HG03045 (cell line): ENCODE measurements around the gene TAS1R3.
"Not testable (repeated sequence)": the region's sequence is repeated elsewhere in the genome, so short reads cannot be mapped to it uniquely, and the experiment has no call there.

Source experiments
- ATAC-seq: cut with Tn5 transposase; IDR thresholded peaks from one replicate; pipeline ENCODE4 v1.9.1; 2021; ENCODE audit warnings: mild to moderate bottlenecking, moderate library complexity; ENCODE audit not compliant: unreplicated experiment

Gene TAS1R3

DNA sequence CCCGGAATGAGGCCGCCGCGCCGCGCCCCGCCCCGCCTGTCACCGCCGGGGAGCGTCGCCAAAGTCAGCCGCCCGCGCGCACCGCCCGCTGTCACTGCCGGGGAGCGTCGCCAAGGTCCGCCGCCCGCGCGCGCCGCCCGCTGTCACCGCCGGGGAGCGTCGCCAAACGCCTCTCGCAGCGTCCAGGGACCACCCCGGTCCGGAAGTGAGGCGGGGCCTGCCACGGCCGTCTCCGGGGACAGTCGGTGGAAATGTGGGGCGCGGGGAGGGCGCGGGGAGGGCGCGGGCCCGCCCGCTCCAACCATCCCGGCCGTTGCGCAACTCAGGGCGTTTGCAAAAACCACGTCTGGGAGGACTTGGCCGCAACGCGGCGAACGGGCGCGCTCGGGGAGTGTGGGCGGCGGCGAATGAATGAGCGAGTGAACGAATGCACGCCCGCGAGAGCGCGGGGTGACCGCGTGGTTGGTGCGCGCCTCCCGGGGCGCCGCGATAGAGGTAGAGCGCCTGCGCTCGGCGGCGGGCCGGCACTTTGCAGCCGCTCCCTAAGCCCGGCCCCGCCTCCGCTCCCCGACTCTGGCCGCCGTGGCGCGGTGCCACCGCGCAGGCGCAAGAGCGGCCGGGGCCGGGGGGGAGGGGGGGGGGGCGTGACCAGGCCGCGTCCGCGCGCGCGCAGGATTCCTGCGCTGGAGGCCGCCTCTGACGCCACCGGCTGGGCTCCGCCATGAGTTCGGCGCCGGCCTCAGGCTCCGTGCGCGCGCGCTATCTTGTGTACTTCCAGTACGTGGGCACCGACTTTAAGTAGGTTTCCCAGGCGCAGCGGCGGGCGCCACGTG lies 22.9 kb upstream of the TAS1R3 start, which contains the start of the genes ACAP3 and PUSL1:
Gene ACAP3 (minus strand): TSS at position 8 of the 833 bp plus-strand sequence. CDS start 115 bp downstream, outside the sequence.
Gene PUSL1 (plus strand): TSS at position 675 of the 833 bp plus-strand sequence. CDS start 47 bp downstream, at position 722.
- ATAC-seq, result peak; percentile 47

DNA sequence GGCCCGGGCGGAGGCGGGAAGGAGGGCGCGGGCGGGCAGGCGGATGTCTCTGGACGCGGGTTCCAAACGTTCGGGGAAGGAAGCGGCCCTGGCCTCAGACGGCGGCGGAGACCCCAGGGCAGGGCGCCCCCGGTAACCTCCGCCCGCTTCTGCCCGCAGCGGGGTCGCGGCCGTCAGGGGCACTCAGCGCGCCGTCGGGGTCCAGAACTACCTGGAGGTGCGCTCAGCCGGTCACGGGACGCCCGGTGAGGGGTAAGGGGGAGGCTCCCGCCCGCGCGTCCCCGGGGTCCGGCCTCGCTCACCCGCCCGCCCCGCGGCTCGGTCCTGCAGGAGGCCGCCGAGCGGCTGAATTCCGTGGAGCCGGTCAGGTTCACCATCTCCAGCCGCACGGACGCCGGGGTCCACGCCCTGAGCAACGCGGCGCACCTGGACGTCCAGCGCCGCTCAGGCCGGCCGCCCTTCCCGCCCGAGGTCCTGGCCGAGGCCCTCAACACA lies 22.3 kb upstream of the TAS1R3 start:
- no peak for ATAC-seq

DNA sequence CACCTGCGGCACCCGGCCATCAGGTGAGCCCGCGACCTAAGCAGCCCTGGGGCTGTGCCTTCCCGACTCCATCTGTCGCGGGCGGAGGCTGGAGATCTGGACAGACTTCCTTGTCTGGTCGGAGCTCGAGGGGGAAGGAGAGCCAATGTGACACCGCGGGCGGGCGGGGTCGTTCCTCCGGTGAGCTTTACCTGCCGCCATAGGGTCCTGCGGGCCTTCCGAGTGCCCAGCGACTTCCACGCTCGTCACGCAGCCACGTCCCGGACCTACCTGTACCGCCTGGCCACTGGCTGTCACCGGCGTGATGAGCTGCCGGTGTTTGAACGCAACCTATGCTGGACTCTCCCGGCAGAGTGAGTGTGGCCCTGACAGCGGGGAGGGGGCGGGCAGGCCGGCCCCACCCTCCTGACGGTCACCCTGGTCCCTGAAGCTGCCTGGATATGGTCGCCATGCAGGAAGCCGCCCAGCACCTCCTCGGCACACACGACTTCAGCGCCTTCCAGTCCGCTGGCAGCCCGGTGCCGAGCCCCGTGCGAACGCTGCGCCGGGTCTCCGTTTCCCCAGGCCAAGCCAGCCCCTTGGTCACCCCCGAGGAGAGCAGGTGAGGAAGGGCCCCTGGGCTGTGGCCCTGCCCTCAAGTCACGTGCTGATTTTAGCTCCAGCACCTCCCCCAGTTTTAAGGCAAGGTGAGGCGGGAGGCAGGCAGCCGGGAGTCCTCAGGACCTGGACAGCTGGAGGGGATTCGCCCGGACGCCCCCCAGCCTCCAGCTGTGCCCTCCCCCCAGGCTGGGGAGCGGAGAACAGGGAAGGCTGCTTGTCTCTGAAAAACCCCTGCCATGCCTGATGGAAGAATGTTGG lies 21.6 kb upstream of the TAS1R3 start:
- ATAC-seq, result no peak

DNA sequence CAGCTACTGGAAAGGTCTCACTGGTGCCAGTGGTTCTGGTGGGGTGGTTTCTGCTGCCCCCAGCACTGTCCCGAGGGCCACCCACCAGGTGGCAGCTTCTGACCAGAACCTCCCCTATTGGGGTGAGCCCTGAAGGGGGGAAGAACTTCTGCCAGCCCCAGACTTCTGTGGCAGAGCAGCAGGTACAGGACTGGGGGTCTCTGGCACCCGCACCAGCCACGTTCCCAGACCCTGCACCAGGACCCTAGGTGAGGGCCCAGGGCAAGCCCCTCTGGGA lies 21.0 kb upstream of the TAS1R3 start:
- ATAC-seq, result no peak

DNA sequence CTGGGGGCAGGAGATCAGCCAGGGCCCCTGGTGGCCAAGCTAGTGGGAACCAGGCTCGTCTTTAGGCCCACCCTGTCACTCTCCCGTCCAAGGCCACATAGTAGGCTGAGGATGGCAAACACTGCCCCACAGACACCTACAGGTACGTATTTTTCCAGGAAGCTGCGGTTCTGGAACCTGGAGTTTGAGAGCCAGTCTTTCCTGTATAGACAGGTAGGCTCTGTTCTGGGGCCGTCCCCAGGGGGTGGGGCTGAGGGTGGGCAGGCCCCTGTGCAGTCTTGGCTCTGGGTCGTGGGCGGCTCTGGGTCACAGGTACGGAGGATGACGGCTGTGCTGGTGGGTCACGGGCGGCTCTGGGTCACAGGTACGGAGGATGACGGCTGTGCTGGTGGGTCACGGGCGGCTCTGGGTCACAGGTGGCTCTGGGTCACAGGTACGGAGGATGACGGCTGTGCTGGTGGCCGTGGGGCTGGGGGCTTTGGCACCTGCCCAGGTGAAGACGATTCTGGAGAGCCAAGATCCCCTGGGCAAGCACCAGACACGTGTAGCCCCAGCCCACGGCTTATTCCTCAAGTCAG lies 20.5 kb upstream of the TAS1R3 start:
- ATAC-seq, result no peak

DNA sequence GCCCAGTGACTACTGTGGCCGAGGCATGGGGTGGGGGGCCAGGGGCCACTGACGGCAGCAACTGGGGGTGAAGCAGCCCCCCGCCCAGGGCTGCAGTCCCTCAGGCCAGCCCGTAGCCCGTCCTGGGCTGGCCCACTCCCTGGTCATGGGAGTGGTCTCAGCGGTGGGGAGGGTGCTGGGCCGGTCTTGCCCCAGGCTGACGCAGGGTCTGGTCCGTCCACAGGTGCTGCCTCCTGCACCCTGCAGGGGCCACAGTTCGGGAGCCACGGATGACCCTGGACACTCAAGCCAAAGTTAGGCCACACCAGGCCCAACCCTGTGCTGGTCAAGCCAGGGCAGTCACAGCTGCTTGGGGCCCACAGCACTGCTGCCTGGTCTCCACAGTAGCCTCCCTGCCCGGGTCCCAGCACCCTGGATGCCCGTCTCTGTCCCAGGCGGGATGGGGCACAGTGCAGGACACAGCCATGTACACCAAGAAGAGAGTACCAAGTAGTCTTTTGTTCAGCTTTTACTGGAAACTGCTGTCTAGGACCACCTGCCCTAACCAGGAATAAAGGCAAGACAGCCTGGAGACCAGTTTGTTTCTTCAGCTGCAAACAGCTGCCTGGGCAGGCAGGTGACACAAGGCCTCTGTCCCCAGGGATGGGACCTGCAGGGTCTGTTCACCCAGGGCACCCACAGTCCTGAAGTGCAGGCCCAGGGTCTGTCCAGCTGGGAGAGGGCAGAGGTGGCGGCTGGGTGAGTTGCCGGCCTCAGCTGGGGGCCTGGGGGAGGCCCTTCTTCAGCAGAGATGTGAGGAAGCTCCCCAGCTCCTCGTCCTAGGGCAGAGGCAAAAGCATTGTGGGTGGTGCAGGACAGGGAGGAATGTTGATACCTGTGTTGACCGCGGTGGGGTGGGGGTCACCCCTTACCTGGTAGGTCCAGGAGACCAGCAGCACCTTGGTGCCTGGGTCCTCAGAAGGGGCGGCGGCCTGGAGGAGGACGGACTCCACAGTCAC lies 19.7 kb upstream of the TAS1R3 start:
- ATAC-seq, result no peak

DNA sequence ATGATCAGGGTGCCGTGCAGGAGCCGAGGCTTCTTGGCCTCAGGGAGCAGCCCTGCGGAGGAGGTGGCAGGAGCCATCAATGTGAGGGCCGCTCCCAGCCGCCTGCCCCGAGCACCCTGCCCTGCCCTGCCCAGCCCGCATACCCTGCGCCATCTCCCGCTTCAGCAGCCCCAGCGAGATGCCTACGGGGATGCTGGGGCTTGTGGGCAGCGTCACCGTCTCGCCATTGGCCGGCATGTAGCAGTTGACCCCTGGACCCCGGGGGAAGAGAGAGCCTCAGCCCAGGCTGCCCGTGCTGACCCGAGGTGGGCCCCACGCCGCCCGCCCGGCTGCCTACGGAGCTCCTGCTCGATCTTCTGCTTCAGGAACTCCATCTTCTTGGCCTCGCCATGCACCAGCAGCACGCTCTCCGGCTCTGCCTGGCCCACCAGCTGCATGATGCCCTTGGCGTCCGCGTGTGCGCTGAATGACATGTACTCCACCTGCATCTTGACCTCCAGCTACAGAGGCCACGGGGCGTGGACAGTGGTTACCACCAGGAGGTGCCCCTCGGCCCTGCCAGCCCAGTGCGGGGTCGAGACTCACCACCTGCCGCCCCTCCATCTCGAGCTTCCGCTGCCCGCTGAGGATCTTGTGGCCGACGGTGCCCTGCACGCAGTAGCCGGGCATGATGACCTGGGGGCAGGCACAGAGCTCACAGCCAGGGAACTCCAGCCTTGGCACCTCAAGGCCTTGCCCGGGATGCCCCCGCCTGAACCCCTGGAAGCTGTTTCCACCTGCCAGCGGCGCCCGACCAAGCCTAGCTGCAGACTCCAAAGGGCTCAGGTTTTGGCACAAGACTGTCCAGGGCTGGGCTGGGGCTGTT lies 18.4 kb upstream of the TAS1R3 start:
- no peak for ATAC-seq

DNA sequence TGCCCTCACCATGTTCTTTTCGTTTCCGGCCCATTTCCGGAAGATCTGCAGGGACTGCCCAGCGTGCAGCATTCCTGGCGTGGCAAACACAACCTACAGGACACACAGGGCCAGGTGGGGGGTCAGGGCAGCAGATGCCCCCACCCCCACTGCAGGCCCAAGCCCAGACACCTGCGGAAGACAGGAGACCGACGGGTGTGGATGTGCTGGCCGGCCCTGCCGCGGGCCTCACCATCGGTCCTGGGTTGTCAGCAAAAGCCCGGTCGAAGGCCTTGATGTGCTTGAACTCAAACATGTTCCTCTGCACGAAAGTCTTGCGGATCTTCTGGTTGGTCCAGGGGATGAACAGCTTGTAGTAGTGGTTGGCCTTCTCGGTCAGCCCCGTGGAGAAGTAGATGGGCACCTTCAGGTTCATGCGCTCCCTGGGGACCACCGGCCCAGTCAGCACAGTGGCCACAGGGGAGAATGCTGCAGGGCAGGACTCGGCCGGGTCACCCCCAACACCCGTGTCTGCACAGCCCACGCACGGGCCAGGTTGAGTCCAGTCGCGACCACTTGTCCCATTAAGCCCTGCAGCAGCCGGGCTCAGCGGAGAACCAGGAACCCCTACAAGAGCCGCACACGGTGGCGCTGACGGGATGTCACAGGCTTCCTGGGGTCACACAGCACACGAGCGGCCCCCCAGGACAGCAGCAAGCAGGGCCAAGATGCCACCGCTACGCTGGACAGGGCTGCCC lies 17.4 kb upstream of the TAS1R3 start:
- no peak for ATAC-seq

DNA sequence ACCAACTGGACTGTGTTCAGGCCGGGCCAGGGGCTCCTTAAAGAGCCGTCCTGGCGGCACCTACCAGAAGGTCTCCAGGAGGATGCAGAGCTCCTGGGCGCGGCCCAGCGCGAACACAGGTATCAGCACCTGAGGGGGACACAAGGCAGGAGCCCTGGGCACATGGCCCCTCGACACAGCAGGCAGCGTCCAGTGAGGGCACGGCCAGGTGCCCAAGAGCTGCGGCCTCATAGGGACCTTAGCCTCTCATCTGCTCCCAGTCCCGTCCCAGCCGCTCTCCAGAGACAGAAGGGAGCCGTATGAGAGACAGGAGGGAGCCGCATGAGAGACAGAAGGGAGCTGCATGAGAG lies 16.9 kb upstream of the TAS1R3 start:
- ATAC-seq, result no peak

DNA sequence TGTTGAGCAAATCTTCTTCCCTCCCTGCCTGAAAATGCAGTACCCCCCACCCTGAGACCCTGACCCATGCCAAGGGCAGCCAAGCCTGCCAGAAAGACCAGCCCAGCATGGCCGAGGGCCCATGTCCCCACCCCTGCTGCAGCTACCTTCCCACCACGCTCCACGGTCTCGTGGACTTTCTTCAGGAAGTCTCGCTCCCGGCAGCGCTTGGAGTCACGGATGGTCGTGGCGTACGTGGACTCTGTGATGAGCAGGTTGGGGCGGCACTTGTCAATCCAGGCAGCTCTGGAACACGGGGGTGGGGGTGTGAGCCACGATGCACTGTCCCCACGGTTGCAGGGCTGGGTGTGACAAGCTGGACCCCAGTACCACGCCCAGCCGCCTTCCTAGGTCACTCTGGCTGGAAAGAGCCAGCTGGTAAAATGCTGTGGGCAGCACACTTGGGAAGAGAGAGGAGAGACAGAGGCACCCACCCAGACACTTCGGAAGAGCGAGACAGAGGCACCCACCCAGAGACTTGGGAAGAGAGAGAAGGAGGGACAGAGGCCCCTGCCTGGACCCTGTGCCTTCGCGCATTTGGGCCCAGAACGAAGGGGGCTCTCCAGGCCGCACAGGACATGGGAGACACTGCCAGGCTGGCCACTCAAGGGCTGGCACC lies 16.3 kb upstream of the TAS1R3 start:
- no peak for ATAC-seq

DNA sequence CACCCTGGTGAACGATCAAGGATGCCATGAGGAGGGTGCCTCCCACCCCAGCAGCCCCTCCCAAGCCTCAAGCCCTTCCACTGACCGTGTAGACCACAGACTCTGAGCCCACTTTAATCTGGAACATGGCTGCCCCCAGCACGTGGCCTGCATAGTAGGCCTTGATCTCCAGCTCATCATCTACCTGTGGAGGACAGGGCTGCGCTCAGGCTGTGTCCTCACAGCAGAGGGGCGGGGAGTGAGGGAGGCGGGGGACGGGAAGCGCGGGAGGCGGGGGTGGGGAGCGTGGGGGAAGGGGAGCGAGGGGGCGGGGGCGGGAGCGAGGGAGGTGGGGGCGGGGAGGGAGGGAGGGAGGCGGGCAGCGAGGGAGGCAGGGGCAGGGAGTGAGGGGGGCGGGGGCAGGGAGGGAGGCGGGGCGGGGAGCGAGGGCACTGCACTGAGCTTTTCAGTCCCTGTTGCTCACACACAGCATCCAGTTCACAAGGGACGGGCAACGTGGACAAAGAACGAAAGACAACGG lies 15.6 kb upstream of the TAS1R3 start:
- ATAC-seq, result no peak

DNA sequence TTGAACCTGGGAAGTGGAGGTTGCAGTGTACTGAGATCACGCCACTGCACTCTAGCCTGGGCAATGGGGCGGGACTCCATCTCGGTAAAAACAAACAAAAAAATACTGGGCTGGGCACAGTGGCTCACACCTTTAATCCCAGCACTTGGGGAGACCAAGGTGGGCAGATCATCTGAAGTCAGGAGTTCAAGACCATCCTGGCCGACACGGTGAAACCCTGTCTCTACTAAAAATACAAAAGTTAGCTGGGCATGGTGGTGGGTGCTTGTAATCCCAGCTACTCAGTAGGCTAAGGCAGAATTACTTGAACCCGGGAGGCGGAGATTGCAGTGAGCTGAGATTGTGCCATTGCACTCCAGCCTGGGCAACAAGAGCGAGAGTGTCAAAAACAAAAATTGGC lies 14.9 kb upstream of the TAS1R3 start:
- not testable (repeated sequence) for ATAC-seq

DNA sequence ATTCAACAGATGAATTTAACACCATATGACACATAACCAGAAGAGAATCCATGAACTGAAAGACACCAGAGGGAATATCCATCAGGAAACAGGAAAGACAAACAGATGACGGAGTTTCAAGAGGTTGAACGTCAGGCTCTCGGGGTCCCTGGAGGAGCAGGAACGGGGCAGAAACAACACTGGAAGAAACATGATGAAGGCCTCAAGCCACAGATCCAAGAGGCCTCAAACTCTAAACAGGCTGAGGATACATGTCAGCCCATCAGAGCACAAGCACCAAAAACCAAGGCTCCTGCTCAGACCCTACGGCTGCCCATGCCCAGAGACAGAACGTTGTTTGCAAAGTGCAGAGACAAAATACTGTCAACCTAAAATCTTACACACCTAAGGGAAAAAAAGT lies 13.7 kb upstream of the TAS1R3 start:
- no peak for ATAC-seq

DNA sequence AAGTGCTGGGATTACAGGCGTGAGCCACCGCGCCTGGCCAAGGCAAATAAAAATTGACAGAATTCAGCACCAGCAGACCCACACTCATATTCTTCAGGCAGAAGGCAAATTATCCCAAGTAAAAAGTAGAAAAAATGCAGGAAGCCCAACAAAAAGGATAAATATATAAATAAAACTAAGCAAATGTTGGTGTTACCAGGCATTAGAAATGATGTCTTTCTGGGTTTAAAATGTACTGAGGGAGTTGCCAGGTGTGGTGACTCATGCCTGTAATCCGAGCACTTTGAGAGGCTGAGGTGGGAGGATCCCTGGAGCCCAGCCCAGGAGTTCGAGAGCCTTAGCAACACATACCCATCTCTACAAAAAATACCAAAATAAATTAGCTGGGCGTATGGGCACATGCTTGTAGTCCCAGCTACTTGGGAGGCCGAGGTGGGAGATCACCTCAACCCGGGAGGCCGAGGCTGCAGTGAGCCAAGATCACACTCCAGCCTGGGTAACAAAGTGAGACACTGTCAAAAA lies 12.9 kb upstream of the TAS1R3 start:
- no peak for ATAC-seq

DNA sequence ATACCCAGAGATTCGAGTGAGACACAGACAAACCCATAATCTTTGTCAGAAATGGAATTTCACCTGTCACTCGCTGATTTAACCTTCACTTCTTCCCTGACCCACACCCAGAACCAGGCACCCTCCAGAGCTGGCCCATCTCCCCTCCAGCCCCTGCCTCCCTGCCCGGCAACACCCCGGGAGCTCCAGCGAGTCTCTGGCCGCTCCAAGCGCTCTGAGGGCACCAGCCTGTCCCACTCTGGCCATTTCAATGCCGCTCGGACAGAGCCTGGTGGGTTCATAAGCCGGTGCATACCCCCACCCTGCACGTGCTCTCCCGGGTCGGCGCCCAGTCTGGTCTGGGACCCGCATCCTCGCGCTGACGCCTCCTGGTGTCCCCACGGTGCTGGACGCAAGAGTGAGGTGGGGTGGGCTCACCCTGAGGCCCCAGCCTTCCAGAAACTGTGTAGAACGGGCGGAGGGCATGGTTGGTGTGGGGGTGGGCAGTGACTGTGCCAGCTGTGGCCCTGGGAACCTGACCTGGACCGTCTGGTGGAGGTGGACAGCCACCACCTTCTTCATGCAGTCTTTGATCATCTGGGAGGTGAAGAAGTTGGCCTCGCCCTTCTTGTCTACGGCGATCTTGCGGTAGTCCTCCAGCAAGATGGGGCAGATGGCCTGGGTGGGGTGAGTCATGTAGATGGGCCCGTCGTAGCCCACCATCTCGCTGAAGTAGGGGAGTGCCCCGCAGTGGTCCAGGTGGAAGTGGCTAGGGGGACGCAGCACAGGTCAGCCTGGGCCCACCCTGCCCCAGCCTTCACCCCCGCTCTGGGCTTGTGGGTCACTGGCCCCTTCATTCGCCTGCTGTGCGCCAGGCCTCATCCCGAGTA lies 12.1 kb upstream of the TAS1R3 start:
- no peak for ATAC-seq

DNA sequence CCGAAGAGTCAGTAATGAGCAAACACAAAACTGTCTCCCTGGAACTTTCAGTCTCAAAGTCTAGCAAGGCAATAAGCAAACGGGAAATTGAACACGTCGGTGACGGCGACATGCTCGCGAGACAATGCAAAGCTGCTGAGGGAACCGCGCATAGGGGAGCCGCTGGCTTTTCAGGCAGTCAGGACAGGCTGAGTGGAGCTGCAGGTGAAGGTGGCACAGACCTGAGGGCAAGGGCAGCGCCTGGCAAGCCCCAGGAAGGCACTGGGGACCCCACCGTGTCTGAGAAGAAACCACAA lies 11.5 kb upstream of the TAS1R3 start:
- no peak for ATAC-seq
